22Rv1 (cell line): Measurements from ENCODE around the gene ATF3.

ENCODE experiments used
- ZFX ChIP-seq: fragments of 450-650 bp; IDR thresholded peaks from 2 replicates; pipeline ENCODE4 v1.6.1; 2017; ENCODE audit warnings: antibody characterized with exemption, borderline replicate concordance
- TF ChIP-seq, protein P1 (sequence below): fragments of 450-650 bp; IDR thresholded peaks from 2 replicates; pipeline ENCODE4 v1.5.1; 2017; ENCODE audit warnings: mild to moderate bottlenecking

DNA sequence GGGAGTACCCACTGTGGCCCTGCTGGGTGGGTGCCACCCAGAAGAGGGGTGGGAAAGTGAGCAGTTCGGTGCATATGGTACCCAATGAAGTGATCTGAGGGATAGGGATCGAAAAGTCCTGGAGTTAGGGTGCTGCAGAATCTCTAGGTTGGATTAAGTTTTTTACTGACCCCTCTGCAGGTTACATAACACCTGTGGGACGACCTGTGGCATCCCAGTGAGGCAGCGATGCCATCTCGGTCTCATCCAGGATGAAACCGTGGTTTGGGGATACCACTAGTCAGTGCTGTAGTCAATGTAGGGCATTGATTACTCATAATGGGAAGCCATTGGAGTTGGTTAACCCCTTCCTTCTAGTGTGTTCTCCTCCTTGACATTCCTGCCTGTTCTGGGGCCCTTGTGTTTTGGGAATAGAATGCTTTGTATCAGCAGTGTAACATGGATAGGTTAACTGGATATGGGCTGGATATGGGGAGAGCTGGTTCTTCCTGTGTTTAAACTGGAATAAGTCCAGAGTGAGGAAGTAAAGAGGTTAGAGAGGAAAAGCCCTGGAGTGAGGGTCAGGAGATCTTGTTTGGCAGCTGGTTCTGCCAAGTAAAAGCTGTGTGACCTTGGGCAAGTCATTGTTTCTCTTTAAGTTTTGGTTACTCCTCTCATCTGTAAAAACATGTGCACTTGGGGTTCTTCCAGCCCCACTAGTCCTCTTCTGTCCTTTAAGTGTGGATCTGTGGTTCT lies 42.8 kb upstream of the ATF3 start:
- TF ChIP-seq, protein P1, sequence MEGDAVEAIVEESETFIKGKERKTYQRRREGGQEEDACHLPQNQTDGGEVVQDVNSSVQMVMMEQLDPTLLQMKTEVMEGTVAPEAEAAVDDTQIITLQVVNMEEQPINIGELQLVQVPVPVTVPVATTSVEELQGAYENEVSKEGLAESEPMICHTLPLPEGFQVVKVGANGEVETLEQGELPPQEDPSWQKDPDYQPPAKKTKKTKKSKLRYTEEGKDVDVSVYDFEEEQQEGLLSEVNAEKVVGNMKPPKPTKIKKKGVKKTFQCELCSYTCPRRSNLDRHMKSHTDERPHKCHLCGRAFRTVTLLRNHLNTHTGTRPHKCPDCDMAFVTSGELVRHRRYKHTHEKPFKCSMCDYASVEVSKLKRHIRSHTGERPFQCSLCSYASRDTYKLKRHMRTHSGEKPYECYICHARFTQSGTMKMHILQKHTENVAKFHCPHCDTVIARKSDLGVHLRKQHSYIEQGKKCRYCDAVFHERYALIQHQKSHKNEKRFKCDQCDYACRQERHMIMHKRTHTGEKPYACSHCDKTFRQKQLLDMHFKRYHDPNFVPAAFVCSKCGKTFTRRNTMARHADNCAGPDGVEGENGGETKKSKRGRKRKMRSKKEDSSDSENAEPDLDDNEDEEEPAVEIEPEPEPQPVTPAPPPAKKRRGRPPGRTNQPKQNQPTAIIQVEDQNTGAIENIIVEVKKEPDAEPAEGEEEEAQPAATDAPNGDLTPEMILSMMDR, result no peak
- TF ChIP-seq ZFX, result no peak
